ENCODE measurements around the gene PREX1.

The PREX1 gene

DNA sequence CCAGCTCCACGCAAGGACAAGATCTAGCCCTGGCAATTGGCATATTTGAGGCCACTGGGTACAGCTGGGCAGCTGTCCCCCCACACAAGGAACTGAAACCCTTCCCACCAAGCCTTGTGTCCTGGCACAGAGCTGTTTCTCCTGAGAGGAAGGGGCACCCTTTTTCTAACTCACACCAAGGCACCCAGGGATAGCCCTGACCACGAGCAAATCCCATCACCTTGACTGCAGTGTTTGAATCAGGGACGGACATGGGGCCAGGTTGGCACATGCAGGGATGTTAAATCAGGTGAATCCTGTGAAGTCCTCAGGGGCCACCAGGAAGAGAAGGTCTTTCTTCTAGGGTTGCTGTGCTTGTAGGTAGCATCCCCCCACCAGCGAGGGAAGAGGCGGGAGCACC lies 246.6 kb downstream of the PREX1 start:
- no peak for DNase-seq (ENCODE audit: low spot score)

- DNase-seq (ENCODE audit: low spot score) = no peak
Measured at GRCh38 chr20:48578397-48579098, 249.3 kb downstream of the PREX1 start.

DNA sequence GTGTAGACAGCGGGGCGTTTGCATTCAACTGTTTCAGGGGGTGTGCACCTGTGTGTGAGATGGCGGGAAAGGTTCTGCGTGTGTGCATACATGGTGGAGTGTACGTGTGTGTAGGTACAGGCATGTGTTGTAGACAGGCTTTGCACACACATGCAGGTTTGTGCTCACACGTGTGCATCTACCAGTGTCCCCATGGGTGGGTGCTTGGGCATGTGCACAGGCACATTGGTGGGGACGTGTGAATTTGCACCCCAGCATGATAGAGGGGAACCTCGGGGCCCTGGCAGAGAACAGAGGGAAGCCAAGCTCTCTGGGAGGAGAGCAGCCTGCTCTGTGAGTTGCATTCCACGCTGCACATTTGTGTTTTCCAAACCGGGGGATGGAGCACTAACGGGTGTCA lies 250.2 kb downstream of the PREX1 start:
- DNase-seq (ENCODE audit: low spot score) = no peak

- peak; percentile 55 for DNase-seq (ENCODE audit: low spot score)
Measured at GRCh38 chr20:48574383-48574782, 253.4 kb downstream of the PREX1 start.

All from NAMALWA (cell line).